AG08395 (cell line): Measurements from ENCODE around the gene BHLHE23.

Source experiments
- DNase-seq: peaks from one replicate; pipeline ENCODE4 v3.0.0; 2012; ENCODE audit warnings: mixed read lengths, low spot score

The BHLHE23 gene

DNA sequence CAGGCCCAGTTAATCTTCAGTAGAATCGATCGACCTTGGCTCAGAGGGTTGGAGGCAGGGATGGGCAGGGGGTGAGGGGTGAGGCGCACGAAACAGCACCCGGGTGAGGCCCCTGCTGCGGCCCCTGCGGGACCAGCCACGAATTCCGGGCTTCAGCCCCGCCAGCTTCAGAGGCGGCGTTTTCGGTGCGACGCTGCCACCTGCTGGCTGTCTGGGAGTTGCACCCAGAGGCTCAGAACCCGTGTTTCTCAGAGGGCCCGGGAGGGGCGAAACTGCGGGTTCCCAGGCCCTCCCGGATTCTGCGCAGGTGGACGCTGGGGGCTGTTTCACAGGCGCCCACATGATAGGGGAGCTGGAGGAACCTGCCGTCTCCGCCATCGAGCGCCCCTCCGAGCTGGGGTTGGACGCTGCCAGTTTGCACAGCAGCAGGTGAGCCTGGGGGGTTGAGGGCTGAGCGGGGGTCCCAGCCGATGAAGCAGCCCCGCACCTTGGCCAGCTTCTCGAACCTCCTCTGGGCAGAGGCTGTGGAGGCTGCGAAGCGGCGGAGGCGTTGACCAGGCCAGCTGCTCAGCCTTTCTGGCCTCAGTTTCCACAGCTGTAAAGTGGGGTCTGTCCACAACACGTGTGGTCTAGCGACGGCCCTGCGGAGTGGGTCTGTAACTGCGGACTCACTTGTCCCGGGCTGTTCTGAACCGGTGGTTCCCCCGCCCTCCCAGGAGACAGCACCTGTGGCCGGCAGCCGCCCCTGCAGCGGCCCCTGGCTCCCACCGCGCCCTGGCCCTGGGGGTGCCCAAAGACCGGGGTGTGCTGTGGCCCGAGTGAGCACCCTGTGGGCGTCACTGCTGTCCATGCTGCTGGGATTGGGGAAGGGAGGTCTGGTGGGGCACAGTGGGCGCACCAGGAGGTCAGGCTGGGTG, 2.5 kb upstream of the BHLHE23 start:
- peak; percentile 92 for DNase-seq

DNA sequence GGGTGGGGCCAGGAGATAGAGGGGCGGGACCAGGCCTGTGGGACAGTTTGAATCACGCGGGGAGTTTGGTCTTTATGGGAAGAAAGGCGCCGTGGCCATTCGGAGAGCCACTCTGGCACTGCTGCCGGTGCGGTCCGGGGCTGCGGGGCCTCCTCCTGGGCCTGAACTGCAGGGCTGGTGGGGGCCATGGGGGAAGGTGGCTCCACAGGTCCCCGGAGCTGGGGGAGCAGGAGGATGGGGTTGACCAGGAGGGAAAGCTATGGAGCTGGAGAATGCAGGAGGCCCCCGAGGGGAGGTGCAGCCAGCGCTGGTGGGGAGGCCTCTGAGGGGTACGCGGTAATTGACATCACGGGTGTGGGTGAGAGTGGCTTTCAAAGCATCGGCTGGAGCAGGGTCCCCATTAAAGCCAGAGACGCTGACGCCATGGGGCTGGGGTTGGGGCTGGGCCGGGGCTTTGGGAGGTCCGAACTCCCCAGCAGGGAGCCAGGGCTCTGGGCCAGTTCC, 1.8 kb upstream of the BHLHE23 start:
- no peak for DNase-seq

DNA sequence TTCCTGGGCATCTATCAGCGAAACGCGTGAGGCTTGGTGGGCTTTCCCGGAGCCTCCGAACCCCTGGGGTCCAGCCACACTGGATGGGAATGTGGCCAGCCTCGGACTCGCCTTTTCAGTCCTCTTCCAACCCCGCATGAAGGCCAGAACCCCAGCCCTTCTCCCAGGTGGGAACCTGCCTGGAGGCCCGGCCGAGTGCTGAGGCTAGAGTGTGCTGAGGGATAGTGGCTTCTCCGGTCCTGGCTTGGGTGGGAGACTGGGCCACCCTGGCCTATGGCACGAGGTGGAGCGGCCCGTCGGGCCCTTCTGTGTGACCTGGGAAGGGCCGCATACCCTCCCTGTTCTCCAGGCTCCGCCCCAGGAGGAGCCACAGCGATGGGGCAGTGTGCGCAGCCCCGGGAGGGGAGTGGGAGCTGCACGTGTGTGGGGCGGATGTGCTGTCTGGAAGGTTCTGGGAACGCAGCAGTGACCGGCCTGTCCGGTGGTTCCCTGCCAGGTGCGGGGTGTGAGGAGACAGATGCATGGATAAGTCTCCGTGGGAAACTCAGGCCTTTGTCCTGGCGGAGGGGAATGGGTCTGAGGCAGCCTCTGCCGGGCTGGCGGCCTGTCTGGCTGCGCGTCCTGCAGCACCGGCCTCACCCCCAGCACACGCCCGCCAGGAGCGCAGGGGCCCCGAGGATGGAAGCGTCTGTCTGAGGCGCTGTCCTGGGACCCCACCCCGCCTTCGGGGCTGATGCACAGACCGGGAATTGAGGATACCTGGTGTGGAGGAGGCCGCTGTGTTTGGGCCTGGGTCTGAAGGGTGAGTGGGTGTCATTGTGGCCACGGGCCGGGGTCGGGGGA, 1.1 kb upstream of the BHLHE23 start:
- DNase-seq = no peak

DNA sequence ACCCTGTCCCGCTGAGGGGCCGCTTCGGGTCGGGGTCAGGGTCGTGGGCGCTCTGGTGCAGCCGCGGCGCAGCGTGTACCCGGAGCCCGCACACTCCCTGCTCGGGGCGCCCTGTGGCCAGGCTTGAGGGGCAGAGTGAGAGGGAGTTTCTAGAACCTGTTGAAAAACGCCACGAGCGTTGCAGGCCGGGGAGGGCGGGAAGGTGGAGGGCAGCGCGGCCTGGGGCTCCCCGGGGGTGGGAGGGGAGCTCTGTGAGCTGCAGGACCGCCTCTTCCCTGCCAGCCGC, 539 bp upstream of the BHLHE23 start:
- no peak for DNase-seq

DNA sequence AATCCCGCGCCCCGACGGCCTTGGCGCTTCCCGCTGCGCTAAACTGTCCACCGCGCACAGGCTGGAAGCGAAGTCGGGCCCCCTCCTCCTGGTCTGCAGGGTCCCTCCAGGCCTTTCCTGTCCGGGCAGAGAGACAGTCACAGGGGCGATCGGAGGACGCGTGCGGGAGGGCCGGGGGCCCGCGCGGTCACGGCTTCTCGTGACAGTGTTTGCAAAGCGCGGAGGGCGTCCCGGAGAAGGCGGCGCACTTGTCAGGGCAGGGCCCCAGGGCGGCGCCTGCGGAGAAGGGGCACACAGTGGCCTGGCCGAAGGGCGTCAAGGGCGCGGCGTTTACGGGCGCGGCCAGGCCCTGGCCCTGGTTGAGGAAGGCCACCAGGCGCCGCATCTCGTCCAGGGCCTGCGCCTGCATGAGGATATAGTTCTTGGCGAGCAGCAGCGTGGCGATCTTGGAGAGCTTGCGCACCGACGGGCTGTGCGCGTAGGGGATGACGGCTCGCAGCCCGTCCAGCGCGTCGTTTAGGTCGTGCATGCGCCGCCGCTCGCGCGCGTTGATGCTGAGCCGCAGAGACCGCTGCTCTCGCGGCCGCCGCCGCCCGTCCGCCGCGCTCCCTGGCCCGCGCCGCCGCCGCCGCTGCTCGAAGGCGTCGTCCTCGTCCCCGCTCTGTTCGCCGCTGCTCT, 763 bp downstream of the BHLHE23 start:
- DNase-seq = no peak

DNA sequence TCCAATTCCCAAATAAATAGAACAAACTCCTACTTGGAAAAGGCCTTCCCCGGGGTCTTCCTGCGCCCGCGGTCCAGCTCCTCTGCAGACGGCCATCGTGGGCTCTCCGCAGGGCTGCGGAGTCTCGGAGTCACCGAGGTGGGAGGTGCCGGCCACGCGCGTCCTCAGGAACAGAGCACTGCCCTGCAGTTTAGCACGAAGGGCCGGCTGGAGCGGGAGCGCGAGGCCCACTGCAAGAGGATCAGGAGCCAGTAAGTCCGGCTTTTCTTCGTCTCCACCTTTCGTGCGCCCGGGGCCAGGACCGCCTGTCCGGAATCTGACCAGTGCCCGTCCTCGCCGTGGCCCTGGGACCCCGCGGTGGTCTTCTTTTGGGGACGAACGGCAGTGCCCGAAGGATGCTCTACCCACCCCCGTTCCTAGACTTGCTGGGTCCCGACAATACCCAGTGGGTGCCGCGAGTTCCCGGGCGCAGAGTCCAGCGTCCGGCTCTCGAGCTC, 1.4 kb downstream of the BHLHE23 start:
- no peak for DNase-seq

DNA sequence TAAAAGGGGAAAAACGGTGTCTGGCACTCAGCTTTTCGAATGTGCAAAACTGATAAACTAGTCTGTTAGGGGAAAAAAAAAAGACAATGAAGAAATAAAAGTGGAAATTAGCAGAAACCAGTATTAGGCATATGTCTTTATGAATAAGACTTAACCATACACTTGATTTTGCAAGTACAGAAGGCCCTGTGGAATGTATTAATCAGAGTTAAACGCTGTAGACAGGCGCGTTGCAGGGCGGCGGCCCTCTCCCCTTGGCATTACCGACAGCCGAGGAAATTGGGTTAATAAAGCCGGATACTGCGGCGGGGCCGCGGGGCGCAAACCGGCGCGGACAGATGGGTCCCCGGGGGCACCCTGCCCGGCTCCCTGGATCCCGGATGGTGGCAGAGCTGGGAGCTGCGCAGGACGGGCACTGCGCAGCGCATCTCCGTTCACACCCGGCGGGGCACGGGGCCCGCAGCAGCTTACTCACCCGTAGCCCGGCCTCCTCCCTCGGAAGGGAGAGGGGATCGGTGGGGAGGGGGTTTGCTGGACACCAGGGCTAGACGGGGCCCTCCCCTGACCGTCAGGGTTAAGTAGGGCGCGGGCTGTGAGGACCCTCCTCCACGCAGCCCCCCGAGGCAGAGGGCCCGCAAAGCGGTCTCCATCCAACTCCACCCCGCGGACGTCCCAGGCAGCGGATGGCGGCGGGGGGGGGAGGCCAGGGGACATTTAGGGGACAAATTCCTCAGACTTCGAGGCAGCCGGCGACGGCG, 2.0 kb downstream of the BHLHE23 start:
- no peak for DNase-seq

DNA sequence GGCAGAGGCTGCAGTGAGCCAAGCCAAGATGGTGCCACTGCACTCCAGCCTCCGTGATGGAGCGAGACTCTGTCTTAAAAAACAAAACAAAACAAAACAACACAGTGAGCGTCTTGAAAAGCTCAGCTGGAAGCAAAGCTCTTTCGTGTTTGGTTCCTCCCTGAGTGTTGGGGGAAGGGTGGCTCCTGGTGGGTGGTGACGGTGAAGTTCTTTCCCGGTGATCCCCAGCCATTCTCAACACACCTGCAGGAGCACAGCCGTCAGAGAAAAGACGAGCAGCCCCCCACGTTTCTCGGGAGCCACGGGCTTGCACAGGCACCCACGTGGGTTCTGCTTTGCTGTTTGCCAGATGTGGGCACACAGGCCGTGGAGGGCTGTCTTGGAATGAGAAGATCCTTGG, 3.2 kb downstream of the BHLHE23 start:
- DNase-seq = no peak

DNA sequence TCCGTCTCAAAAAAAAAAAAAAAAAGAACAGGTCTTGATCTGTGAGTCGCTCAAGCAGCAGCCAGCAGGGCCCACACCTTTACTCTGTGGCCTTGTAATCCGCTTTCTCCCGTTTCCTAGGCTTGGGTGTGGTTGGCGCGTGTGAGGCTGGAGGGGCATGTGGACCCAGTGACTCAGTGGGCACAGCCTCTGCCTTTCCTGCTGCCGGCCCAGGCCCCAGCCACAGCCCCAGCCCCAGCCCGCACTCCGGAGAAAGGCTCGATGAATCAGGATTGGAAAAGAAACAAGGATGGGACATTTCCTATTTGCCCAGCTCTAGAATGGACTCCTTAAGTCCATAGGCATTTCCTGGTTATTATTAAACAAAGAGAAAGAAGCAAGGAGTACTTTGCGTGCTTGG, 4.3 kb downstream of the BHLHE23 start:
- no peak for DNase-seq

DNA sequence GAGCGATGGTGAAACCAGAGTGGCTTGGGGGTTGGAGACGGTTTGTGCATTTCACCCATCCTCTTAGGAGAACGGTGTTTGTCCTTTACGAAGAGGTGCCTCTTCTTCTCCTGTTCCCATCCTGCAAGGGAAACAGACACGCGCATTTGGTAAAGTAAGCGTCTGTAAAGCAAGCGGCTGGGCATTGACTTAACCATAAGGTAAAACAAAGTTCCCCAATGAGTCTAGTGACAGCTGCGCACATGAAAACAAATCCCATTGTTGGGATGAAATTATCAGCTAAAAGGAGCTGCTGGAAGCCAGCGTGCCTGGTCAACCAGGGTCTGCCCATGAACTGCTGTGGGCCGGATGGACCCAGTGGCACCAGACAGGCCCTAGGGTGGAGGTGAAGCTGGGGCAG, 5.8 kb downstream of the BHLHE23 start:
- DNase-seq = no peak

DNA sequence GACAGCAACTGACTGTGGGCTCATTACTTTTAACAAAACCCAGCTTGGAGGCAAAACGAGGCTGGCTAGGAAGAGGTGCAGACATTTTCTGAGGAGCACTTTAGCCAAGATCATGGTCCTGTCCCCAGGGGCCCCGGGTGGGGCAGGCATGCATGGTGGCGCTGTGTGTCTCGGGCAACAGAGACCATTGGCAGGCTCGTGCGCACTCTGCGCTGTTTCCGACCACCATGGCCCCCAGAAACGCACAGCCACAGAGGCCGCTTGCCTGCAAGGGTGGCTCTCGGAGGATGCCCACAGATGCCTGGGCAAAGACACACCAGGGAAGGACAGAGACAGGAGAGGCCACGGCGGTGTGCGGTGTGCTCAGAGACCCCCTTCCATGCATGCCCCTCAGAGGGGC, 6.7 kb downstream of the BHLHE23 start:
- no peak for DNase-seq

DNA sequence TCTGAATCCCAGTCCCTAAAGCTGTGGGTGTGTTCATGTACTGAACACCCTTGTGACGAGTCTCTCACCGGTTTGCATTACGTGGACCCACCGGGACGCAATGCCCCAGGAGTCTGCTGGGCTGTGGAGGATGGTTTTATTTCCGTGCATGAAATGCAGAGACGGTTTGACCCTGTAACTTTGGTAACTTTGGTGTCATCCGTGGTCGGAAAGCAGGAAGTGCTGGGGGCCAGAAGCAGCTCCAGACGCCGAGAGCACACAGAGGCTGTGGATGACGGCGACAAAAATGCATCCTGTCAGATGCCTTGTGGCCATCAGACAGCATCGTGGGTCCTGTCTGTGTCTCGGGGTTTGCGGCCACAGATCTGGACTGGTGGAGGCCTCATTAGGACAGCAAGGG, 7.2 kb downstream of the BHLHE23 start:
- no peak for DNase-seq

DNA sequence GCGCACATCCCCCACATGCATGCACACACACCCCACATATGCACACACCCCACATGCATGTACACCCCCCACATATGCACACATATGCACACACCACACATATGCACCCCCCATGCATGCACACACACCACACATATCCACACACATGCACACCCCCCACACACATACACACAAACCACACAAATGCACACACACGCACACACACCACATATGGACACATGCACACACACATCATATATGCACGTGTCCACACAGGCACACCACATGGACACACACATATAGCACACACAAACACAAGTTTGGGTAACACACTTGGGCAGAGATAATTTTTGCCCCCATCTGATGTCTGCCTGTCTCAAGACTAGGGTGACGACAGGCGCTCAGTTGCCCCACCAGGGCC, 8.3 kb downstream of the BHLHE23 start:
- no peak for DNase-seq

DNA sequence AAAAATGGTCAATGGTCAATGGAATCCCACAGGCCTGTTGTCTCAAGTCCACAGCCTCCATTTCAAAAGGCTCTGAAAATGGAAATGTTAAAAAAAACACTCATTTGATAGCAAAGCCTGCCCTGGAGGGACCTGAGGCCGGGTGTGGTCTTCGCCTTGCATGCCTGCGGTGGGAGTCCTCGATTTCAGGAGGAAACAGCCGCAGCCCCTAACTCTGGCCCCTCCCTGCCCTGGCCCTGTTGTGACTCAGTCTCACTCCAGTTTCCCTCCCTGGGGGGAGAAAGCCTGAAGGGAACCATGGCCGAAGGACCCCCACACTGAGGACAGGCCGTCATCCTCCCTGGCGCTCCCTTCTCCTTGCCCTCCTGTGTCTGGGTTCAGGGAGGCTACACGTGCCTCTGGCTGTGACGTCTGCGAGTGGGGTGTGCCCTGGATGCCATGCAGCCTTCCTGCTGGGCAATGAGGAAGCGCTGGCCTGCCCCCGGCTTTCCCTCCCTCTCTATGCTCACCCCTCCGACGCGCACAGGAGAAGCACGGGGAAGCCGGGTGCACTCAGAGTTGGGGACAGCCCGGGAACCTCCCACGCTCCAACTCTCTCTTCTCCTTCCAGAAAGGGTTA, 9.2 kb downstream of the BHLHE23 start:
- DNase-seq = no peak

DNA sequence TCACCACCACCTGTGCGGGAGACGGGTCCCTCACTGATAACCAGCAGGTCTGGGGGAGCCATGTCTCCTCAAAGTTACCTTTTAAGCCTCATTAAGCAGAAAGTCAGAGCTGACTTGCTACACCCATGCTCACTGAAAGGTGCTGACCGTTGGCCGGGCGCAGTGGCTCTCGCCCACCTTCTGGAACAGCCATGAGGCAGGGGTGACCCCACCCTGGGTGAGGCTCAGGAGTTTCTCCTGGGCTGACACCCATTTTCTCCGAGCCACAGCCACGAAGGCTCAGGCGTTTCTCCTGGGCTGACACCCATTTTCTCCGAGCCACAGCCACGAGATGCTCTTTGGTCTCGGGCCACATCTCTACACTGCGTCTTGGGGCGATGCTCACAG, 10.2 kb downstream of the BHLHE23 start:
- DNase-seq = no peak

DNA sequence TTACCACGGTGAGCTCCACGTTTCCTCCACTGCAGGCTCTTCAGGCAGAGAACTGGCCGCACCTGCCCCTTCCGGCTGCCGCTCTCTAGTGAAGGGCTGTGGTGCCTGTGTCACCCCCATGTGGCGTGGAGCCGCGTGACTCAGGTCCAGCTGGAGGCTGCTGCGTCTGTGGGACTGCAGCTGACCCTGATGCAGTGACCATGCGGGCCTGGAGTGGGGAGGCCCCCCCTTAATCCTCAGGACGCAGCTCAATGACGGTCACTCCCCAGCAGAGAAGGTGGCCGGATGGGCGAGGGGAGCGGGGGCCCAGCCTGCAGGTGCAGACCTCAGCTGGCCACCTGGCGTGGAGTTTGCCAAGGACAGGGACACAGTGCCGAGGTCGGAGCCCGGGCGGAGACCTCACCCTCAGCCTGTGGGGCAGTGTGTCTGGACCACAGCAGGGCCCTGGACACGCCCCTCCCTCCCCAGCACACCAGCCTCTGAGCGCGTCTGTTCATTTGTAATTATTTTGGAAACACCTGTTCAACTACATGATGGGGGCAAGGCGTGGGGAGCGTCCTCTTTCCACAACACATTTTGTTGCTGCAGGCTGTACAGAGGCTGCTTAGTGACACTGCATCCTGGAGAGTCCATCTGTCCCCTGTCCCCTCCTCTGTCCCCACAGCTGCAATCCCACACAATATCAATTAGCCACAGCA, 10.7 kb downstream of the BHLHE23 start:
- DNase-seq = no peak

DNA sequence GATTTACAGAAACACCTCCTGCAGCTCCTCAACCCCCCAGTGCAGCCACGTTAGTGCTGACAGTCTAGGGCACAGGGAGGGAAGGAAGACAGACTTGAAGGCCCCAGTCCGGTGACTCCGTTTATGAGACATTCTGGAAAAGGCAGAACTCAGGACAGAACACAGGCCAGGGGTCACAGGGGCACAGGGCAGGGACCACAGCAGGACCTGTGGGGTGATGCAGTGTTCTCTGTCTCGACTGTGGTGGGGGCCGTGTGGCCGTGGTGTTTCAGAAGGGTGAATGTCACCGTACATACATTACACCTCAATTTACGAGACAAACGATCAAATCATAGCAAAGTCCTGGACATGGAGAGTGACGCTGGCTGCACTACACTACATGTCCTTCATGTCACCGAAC, 11.3 kb downstream of the BHLHE23 start:
- no peak for DNase-seq

DNA sequence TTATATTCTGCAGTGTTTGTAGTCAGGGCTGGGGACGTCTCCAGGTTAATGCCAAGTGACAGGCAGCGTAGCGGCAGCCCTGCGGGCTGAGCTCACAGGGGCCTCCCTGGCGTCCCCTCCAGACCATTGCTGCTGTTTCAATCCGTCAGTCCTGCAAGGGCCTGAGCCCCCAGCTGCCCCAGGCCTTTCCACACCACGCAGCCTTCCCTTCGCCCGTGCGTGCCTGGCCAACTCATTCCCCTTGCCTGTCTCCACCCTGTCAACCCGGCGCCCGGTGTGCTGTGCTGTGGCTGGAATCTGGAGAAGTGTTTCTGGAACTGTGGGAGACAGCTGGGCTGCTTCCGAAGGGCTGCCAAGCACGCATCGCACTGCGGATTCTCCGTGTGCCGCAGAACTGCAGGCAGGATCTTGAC, 11.9 kb downstream of the BHLHE23 start:
- DNase-seq = no peak

DNA sequence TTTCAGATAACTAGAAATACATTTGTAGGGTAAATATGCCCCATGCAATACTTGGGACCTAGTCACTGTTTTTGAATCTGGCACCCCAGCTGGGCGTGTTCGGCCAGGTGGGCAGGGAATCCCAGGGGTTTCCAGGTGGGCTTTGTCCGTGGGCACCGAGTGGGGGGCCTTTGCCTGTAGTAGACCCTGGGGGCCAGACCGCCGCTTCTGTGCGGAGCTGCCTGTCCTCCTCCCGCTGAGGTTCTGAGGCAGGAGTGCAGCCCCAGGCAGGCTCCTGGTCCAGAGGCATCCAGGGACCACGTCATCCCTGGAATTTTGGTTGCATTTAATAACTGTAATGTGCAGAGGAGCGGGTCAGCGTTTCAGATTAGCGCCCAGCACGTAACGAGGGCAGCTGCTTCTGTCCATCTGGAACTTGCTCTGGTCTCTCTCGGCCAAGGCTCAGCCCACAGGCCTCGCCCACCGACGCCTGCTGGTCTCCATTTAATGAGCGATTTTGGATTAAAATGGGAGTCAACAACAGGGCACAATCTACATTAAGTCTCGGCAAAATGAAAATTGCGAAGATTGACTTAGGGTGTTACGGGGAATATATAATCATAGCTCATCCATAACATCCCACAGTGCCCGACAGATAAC, 12.8 kb downstream of the BHLHE23 start:
- no peak for DNase-seq

DNA sequence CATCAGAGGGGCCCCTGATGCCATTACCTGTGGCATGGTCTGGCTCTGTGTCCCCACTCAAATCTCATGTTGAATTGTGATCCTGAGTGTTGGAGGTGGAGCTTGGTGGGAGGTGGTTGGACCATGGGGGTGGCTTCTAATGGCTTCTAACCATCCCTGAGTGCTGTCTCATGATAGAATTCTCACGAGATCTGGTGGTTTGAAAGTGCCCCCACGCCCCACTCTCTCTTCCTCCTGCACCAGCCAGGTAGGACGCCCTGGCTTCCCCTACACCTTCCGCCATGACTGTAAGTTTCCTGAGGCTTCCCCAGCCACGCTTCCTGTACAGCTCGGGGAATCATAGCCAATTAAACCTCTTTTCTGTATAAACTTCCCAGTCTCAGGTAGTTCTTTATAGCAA, 14.9 kb downstream of the BHLHE23 start:
- no peak for DNase-seq
